M059J (cell line): ENCODE data around the gene ARHGEF4. TPM values are rescaled to one million over a fixed set of nuclear protein-coding genes. Genes with fewer than 3 reads are reported as not detected.

Experiments used
- DNase-seq: peaks from one replicate; pipeline ENCODE4 v3.0.0-alpha.2; 2012; ENCODE audit warnings: low read depth
- total RNA-seq: library from RNA; depleted of rRNA; stranded (reverse); fragments of >200 nt; shearing (Covaris generic); gene quantifications from 2 replicates; pipeline ENCODE4 v1.2.3, GENCODE V29; 2014

The ARHGEF4 gene
- total RNA-seq, 1 experiment from 2014 or later, result 0.10 TPM

DNA sequence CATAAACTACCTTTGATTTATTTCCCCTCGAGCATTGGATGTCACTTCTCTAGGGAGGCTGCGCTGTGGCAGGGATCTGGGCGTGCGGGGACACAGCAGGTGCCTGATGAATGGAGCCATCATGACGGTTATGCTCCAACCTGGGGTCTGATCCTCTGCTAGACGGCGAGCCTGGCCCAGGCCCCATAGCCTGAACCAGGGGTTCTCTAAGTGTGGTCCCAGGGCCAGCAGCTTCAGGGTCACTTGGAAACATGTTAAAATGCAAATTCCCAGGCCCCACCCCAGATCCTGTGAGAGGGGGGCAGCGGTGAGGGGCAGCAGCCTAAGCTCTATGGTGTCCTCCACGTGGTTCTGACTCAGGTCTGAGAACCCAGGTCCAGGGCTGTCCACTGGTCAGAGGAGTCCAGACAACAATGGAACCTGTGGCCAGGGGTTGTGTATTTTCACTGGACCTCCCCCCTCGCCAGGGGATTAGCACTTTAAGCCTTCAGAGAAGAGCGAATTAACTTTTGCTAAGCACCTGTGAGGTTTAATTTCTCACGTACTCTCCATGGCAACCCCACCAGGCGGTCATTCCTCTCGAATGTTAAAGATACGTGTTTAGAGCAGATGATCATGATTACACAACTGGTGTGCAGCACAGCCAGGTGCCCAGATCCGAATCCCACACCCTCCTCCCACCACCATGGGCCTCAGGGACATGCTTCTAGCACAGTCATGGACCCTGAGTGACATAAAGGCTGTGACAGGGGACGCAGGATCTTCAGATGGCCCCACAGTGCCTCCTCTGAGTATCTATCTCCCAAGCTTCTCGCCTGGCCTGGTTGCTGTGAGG is 1.6 kb upstream of the ARHGEF4 start:
- no peak for DNase-seq

GRCh38 chr2:130835766-130836015 is 1.0 kb upstream of the ARHGEF4 start:
- DNase-seq, result no peak

- no peak for DNase-seq
Observed at GRCh38 chr2:130837175-130837810, 579 bp downstream of the ARHGEF4 start.

- DNase-seq, result no peak
Observed at GRCh38 chr2:130837811-130838565, 1.3 kb downstream of the ARHGEF4 start.

DNA sequence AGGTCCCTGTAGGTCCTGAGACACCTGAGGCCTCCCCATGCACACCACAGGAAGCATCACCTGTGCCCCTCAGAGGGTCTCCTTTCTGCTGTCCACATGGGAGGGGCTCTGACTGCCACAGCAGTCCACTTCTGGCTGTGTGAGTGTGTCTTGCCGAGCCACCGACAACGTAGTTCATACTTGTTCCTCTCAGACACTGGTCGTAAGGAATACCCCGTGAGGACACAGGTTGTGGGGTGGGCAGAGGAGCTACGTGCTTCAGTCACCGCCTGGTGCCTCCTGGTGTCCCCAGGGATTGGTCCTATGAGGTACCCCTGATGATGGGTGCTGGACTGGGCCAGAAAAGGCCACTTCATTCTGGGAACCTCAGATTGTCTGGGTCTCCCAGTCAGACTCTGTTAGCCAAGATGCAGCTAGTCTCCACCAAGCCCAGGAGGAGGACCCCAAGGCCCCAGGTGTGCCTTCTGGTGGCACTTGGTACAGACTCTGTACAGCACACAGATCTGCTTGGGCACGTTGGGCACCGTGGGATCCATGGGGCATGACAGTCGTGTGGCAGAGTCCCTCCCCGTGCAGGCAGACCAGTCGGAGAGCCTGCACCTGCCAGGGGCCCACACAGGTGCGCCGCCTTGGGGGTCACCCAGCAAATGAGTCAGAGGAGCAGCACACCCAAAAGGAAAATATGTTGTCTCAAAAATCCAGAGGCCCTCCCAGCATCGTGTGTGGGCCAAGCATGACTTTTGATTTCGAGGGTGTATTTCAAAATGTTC is 2.5 kb downstream of the ARHGEF4 start:
- DNase-seq, result no peak

GRCh38 chr2:130840506-130840905 is 3.8 kb downstream of the ARHGEF4 start:
- no peak for DNase-seq

DNA sequence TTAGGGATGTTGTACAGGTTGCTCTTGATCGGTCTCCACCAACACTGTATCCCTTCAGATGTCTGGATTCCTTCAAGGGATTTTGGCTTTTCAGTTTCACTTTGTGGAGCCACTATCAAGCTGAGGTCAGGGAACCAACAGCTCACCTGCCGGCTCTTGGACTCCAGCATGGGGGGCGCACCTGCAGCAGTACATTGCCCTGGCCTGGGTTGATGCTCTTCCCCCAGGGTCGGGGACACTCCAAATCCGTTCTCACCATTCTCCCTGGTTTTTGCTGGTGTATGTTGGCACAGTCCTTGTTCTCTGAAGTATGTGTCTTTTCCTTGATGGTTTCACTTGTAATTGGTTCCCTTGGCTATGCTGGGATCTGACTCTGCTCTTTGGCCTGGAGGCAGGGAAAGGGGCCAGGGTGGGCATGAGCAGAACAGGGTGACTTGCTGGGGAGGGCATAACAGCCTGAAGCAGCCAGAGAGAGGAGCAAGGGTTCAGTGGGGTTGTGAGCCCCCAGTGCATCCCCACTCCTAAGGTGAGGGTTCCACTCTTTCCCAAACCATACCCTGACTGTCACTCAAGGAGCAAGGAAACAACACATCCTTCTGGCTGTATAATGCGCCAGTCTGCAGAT is 5.1 kb downstream of the ARHGEF4 start:
- no peak for DNase-seq

DNA sequence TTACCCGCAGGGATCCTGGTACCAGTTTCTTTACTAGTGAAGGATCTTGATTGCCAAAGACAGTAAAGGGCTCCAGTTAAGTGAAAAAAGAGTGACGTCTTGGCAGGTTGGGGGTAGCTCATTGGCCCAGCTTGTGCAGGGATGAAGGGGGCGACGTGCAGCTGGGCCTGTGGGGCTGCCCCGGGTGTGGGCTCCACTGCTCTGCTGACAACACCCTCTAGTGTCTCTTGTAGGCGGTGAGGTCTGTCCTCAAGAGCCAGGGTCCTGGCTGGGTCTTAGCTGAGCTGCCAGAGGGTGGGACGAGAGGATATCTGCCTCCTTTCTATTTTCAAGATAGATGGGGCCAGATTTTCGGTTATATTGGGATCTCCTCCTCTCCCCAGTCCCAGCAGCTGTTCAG is 6.1 kb downstream of the ARHGEF4 start:
- no peak for DNase-seq

- DNase-seq, result no peak
Observed at GRCh38 chr2:130843321-130843985, 6.7 kb downstream of the ARHGEF4 start.

DNA sequence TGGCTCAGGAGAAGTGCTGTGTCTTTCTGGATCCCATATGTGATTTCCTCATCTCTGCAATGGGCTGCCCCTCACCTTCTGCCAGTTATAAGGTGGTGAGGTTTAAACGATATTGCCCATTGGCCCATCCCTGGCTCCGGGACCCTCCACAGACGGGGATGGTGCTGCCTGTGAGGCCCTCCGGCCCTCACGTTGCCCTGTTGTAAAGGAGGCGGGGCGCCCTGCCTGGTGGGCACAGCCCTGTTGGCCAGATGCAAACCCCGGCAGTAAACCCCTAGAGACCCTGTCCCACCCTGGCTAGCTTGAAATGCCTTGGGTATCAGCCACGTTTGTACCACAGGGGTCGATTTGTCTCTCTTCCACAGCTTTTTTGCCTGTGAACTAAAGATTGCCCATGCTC is 7.4 kb downstream of the ARHGEF4 start:
- no peak for DNase-seq

DNA sequence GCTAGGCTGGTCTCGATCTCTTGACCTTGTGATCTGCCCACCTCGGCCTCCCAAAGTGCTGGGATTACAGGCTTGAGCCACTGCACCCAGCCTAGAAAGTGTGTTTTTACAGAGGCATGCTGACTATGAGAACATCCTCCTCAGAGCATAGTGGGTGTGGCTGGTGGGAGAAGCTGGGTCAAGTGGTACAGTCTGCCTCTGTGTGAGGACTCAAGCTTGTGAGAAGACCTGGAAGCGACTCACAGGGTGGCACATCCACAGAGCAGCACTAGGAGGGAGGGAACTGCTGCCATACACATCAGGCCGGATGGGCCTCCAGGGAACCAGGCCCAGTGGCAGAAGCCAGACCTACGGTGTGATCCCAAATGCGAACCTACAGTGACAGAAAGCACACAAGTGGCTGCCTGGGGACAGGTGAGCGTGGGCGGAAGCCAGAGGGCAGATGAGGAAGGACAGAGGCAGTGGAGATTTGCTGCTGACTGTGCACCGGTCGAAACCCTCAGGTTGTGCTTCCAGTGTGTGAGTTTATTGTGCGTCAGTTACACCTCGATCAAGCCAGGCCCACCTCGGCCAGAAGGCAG is 8.9 kb downstream of the ARHGEF4 start:
- DNase-seq, result peak; percentile 12

DNA sequence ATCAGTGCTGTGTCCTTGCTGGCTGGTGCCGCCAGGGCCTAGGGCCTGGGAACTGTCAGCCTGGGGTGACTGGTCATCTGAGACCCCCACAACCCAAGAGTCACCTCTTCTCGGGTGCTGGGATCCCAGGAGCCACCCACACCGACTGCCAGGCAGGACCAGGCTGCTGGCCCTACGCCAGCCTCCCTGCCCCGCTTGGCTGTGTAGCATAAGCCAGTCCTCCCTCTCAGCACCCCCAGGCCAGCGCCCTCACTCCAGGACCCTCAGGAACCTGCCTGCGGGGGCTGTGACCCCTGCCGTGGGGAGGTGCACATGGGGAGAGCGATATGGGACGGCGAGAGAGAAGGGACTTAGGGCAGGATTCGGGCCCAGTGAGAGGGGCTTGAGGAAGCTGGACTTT is 9.5 kb downstream of the ARHGEF4 start:
- DNase-seq, result no peak

- peak; percentile 69 for DNase-seq
Observed at GRCh38 chr2:130846686-130847375, 10.1 kb downstream of the ARHGEF4 start.

DNA sequence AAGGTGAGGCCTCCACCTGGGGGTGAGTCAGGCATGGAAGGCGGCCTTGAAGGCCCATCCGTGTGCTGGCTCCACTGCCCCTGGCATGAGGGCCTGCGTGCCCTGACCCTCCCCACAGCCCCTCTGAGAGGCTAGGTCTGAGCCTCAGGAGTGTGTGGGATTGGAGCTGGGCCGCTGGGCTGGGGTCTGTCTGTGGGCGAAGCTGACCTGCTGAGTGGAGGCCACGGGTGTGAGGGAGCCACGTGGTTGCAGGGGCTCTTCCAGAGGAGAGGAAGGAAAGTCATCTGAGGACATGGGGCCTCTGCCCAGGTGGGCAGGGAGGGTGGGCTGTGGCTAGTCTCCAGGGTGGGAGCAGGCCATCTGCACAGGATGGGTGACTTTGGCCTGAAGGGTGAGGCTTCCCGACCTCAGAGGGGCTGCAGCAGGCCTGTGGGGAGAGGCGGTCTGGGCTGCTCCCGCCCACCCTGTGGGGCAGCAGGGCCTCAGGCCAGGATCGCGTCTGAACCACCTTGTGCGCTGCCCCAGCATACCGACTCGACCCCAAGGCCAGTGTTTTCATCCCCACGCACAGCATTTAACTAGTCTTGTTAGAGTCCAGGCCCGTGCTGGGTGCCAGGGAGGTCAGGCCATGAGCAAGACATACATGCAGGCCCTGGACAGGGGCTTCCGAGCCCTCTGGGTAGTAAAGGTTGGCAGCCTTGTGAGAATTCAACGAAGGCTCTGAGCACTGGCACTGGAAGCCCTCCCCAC is 11.2 kb downstream of the ARHGEF4 start:
- no peak for DNase-seq

DNA sequence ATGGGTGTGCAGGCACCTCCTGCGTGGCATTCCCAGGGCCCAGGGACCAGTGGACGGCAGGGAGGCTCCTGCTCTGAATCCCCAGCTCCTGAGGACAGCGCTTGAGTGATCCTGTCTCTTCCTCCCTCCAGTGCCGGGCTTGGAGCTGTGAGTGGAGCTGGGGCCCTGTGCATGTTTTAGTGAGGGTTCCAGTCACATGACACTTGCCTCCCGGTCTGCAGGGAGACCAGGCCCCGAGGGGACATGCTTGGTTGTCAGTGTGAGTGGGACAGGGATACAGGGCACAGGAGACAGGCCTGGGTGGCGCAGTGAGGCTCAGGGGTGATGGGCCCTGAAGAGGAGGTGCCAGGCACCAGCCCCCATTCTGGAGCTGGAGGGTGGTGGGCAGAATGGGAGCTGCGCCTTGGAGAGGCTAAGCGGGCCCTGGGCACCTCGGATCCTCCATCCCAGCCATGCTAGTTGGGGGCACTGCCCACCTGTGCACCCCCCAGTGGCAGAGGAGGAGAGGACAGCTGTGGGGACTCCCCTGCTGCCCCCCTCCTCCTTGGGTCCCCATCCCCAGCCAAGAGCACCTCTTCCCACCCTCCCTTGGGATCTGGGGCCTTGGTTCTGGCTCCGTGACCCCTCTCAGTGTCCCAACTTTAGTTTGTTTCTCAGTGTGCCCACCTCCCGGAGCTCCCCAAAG is 12.0 kb downstream of the ARHGEF4 start:
- DNase-seq, result no peak

- DNase-seq, result no peak
Observed at GRCh38 chr2:130849896-130850787, 13.4 kb downstream of the ARHGEF4 start.

DNA sequence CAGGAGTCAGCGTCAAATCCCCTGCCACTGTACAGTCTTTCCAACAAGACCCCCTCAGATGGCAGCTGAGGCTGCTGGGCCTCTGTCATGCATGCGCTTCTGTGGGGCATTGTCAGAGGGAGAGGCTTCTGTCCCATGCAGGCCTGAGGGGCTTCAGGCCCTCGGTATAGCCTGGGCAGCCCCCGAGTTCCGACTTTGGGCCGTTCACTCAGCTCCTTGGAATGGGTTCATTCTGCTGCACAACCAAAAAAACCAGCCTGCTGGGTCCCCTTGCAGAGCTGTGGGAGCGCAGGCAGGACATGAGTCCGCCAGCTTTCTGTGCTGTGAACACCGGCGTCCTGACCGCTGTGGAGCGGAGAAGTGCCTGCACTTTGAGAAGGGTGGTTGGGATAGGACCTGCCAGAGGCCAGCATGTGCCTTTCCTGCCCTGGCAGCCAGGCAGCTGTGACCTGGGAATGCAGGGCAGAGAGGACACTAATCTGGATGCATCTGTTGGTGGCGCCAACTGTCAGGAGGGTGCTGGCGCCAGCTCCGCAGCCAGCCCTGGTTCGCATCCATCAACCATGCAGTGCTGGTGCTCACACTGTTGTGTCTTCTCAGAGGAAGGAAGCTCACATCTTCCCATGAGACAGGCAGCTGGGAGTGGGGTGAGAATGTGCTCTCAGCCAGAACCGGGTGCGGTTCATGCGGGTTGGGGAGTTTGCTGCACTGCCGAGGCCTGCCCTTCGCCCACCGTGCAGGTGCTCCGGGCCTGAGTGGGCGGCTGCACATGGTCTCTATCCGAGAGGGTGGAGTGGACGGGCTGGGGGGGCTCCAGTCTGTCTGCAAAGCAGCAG is 14.3 kb downstream of the ARHGEF4 start:
- DNase-seq, result no peak
